ENCODE results near the gene PABPC1L. TPM values are rescaled to one million over a fixed set of nuclear protein-coding genes. Genes with fewer than 3 reads are reported as not detected.

The PABPC1L gene
- polyA plus RNA-seq, 1 donor (not counting 4 experiments of a cell fraction or from before 2014, with no cell fraction given) = 31.4 TPM

DNA sequence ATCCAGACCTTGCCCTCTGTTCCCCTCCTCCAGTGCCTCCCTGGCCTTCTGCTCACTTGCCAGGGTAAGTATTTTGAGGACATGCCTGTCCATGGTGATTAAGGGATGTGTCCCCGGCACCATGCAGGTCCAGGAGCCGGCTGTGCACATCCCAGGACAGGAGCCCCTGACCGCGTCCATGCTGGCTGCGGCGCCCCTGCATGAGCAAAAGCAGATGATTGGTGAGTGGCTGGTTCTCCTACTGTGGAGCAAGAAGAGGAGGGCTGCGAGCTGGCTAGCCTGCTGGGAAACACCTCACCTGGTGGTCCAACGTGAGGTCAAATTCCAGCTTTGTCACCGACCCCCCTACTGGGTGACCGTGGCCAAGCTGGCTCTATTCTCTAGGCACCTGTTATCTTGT, 26.6 kb downstream of the PABPC1L start:
- peaks cover 24 to 28% of the 10 kb centered on the region in 2 experiments for H3K36me3 ChIP-seq (ENCODE audit: control insufficient read depth in 2 of 2, extremely low read depth in 1 of 2, insufficient read depth in 2 of 2, low read length in 2 of 2)
- no peak for FAIRE-seq
- no peaks in the 10 kb centered on the region for H3K9me1 ChIP-seq (ENCODE audit: control insufficient read depth, extremely low read depth, insufficient read depth, low read length)

DNA sequence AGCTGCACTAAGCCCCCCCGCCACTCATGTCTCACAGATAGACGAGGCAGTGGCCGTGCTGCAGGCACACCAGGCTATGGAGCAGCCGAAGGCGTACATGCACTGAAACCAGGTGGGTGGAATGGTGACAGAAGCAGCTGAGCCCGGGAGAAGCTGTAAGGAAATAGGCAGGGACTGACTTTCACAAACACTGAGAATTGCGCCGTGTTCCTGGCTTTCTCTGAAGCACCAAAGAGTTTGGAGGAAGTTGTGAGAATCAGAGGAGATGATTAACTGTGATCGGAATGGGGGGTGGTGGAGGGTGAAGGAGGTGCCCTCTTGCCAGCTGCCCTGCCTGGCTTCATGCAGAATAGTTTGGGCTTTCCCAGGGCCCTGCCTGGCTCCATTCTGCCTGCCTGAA, 28.8 kb downstream of the PABPC1L start:
- no peak for TF ChIP-seq EZH2 (IDR thresholded peaks at IDR 0.05; ENCODE audit: low read length)
- TF ChIP-seq, protein P1, sequence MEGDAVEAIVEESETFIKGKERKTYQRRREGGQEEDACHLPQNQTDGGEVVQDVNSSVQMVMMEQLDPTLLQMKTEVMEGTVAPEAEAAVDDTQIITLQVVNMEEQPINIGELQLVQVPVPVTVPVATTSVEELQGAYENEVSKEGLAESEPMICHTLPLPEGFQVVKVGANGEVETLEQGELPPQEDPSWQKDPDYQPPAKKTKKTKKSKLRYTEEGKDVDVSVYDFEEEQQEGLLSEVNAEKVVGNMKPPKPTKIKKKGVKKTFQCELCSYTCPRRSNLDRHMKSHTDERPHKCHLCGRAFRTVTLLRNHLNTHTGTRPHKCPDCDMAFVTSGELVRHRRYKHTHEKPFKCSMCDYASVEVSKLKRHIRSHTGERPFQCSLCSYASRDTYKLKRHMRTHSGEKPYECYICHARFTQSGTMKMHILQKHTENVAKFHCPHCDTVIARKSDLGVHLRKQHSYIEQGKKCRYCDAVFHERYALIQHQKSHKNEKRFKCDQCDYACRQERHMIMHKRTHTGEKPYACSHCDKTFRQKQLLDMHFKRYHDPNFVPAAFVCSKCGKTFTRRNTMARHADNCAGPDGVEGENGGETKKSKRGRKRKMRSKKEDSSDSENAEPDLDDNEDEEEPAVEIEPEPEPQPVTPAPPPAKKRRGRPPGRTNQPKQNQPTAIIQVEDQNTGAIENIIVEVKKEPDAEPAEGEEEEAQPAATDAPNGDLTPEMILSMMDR (optimal IDR thresholded peaks at IDR 0.05 in 1 of 3, IDR thresholded peaks at IDR 0.05 in 1 of 3, conservative IDR thresholded peaks at IDR 0.05 in 1 of 3; ENCODE audit: extremely low read depth in 1 of 3, insufficient read depth in 2 of 3, low read length in 3 of 3) = no peak
- H2AFZ ChIP-seq (ENCODE audit: control insufficient read depth, low read length) = no peak overlapping the region
- H3K9ac ChIP-seq (ENCODE audit: control insufficient read depth, extremely low read depth, insufficient read depth, low read length) = no peak overlapping the region
- no peak overlapping the region for H3K4me2 ChIP-seq (ENCODE audit: control insufficient read depth, extremely low read depth, insufficient read depth, low read depth, low read length)
- H3K27me3 ChIP-seq (ENCODE audit: control insufficient read depth, extremely low read depth, insufficient read depth, low read length) = no peaks in the 10 kb centered on the region
- H3K9me1 ChIP-seq (ENCODE audit: control insufficient read depth, extremely low read depth, insufficient read depth, low read length) = peaks cover 2% of the 10 kb centered on the region
- no peak overlapping the region for H3K27ac ChIP-seq (ENCODE audit: control insufficient read depth, insufficient read depth, low read length)
- H3K36me3 ChIP-seq (ENCODE audit: control insufficient read depth in 2 of 2, extremely low read depth in 1 of 2, insufficient read depth in 2 of 2, low read length in 2 of 2) = peaks cover 29 to 38% of the 10 kb centered on the region in 2 experiments
- H3K4me3 ChIP-seq (ENCODE audit: control insufficient read depth in 2 of 3, extremely low read depth in 1 of 3, insufficient read depth in 2 of 3, low read depth in 1 of 3, low read length in 3 of 3) = no peak overlapping the region
- no peaks in the 10 kb centered on the region for H4K20me1 ChIP-seq (ENCODE audit: control insufficient read depth, extremely low read depth, insufficient read depth, low read length)
- FAIRE-seq = no peak
- no peaks in the 10 kb centered on the region for H3K4me1 ChIP-seq (ENCODE audit: control insufficient read depth, extremely low read depth, insufficient read depth, low read length)
- no peak for DNase-seq (ENCODE audit: low read depth, low spot score)
- H3K79me2 ChIP-seq (ENCODE audit: control insufficient read depth, insufficient read depth, low read length) = no peaks in the 10 kb centered on the region
- H3K9me3 ChIP-seq (ENCODE audit: control insufficient read depth, low read depth, low read length) = no peaks in the 10 kb centered on the region
- dilution Hi-C loops (cut with MboI; ENCODE audit: extremely low pct_ligation_motif_present, low sequenced_read_pairs) = no loop called here

More for the DNA sequence above, 26.6 kb downstream of the PABPC1L start:
- no peaks in the 10 kb centered on the region for H4K20me1 ChIP-seq (ENCODE audit: control insufficient read depth, extremely low read depth, insufficient read depth, low read length)
- DNase-seq (ENCODE audit: low read depth, low spot score) = no peak
- dilution Hi-C loops (cut with MboI; ENCODE audit: extremely low pct_ligation_motif_present, low sequenced_read_pairs) = no loop called here
- H3K4me3 ChIP-seq (ENCODE audit: control insufficient read depth in 2 of 3, extremely low read depth in 1 of 3, insufficient read depth in 2 of 3, low read depth in 1 of 3, low read length in 3 of 3) = no peak overlapping the region
- no peak overlapping the region for H2AFZ ChIP-seq (ENCODE audit: control insufficient read depth, low read length)
- H3K27ac ChIP-seq (ENCODE audit: control insufficient read depth, insufficient read depth, low read length) = no peak overlapping the region
- H3K79me2 ChIP-seq (ENCODE audit: control insufficient read depth, insufficient read depth, low read length) = no peaks in the 10 kb centered on the region
- no peaks in the 10 kb centered on the region for H3K9me3 ChIP-seq (ENCODE audit: control insufficient read depth, low read depth, low read length)
- H3K4me2 ChIP-seq (ENCODE audit: control insufficient read depth, extremely low read depth, insufficient read depth, low read depth, low read length) = no peak overlapping the region
- H3K27me3 ChIP-seq (ENCODE audit: control insufficient read depth, extremely low read depth, insufficient read depth, low read length) = no peaks in the 10 kb centered on the region
- no peaks in the 10 kb centered on the region for H3K4me1 ChIP-seq (ENCODE audit: control insufficient read depth, extremely low read depth, insufficient read depth, low read length)
- no peak for TF ChIP-seq EZH2 (IDR thresholded peaks at IDR 0.05; ENCODE audit: low read length)
- TF ChIP-seq, protein P1 (optimal IDR thresholded peaks at IDR 0.05 in 1 of 3, IDR thresholded peaks at IDR 0.05 in 1 of 3, conservative IDR thresholded peaks at IDR 0.05 in 1 of 3; ENCODE audit: extremely low read depth in 1 of 3, insufficient read depth in 2 of 3, low read length in 3 of 3) = no peak
- no peak overlapping the region for H3K9ac ChIP-seq (ENCODE audit: control insufficient read depth, extremely low read depth, insufficient read depth, low read length)

Measured in keratinocyte (primary cell).